Spleen (tissue), 11 donors: Measurements from ENCODE around the gene GBE1. TPM values are rescaled to one million over a fixed set of nuclear protein-coding genes. Genes with fewer than 3 reads are reported as not detected.

Experiments
- DNase-seq: peaks from one replicate; pipeline ENCODE4 v3.0.0-alpha.2; 2020
- H3K27ac ChIP-seq, 8 donors: fragments of 200-600 bp; sonication (generic) in 7 of 8; 1 replicate in 4 of 8; 2 replicates in 4 of 8; pipeline versions ENCODE4 v1.5.0 to v1.8.0; 2016 to 2021; ENCODE audit warnings: inconsistent platforms in 4 of 8, mild to moderate bottlenecking in 4 of 8, moderate library complexity in 1 of 8
- H3K27me3 ChIP-seq, 7 donors: fragments of 200-600 bp; sonication (generic) in 6 of 7; replicated peaks in 1 of 7; 1 replicate in 4 of 7; 2 replicates in 3 of 7; pipeline versions ENCODE4 v1.5.0 to v1.8.0; 2016 to 2021; ENCODE audit warnings: inconsistent platforms in 3 of 7, mild to moderate bottlenecking in 1 of 7
- H3K36me3 ChIP-seq, 6 donors: fragments of 200-600 bp; sonication (generic) in 5 of 6; 1 replicate in 4 of 6; 2 replicates in 2 of 6; pipeline versions ENCODE4 v1.5.0 to v1.8.0; 2016 to 2021; ENCODE audit warnings: inconsistent platforms in 2 of 6
- H3K4me1 ChIP-seq, 6 donors: fragments of 200-600 bp; sonication (generic) in 5 of 6; 1 replicate in 3 of 6; 2 replicates in 3 of 6; pipeline versions ENCODE4 v1.5.0 to v1.8.0; 2016 to 2021; ENCODE audit warnings: inconsistent platforms in 3 of 6
- H3K4me3 ChIP-seq, 8 donors: fragments of 200-600 bp; sonication (generic) in 7 of 8; 1 replicate in 4 of 8; 2 replicates in 4 of 8; pipeline versions ENCODE4 v1.5.0 to v1.8.0; 2016 to 2021; ENCODE audit warnings: inconsistent platforms in 4 of 8, mild to moderate bottlenecking in 4 of 8, moderate library complexity in 2 of 8
- H3K9me3 ChIP-seq, 8 donors: fragments of 200-600 bp; sonication (generic) in 7 of 8; 1 replicate in 4 of 8; 2 replicates in 4 of 8; pipeline versions ENCODE4 v1.5.0 to v1.8.0; 2016 to 2021; ENCODE audit warnings: inconsistent platforms in 4 of 8
- CTCF ChIP-seq, 11 experiments: fragments of 200-600 bp in 7 of 11; fragments of 450-650 bp in 4 of 11; sonication (generic) in 4 of 11; IDR thresholded peaks in 8 of 11; conservative IDR thresholded peaks in 3 of 11; 1 replicate in 7 of 11; 2 replicates in 4 of 11; pipeline versions ENCODE4 v1.4.0 to v1.8.0; 2016 to 2021; ENCODE audit warnings: antibody characterized with exemption in 11 of 11, inconsistent platforms in 4 of 11, mild to moderate bottlenecking in 1 of 11
- POLR2A ChIP-seq, 3 donors: fragments of 450-650 bp; IDR thresholded peaks; one replicate each; pipeline ENCODE4 v1.5.1; 2017; ENCODE audit warnings: antibody characterized with exemption in 3 of 3, mild to moderate bottlenecking in 1 of 3
- POLR2AphosphoS5 ChIP-seq, 3 donors: sonication (generic); formaldehyde crosslinking; IDR thresholded peaks; one replicate each; pipeline ENCODE4 v1.5.1; 2017; ENCODE audit warnings: antibody characterized with exemption in 3 of 3
- WGBS, 5 donors: extraction: QIAGEN DNeasy Blood & Tissue Kit in 3 of 5; methylation state at CpG; one replicate each; pipeline versions ENCODE4 v1.1.5 to v1.1.7; 2013 to 2018; 5-methylcytosine and 5-hydroxymethylcytosine counted together
- intact Hi-C: fragments of 100-400 bp; cut with DNase I; formaldehyde crosslinking; loops from one replicate; pipeline ENCODE4 v1.15.0; 2023; ENCODE audit warnings: low total_unique reads
- polyA plus RNA-seq, 3 donors: library from polyadenylated mRNA; stranded (reverse); fragments of 200-250 nt; gene quantifications; one replicate each; pipeline ENCODE4 v1.2.1, GENCODE V29; 2013
- total RNA-seq, 7 donors: library from RNA; depleted of rRNA in 3 of 7; stranded (reverse); fragments of >200 nt in 3 of 7; fragmentation: NEBNext Ultra II Directional in 4 of 7; extraction: Animal tissue kit (Norgen Biotek cat#: 25700) in 4 of 7; gene quantifications; one replicate each; pipeline versions ENCODE4 v1.1.0 to v1.2.1, GENCODE V29; 2016 to 2021
- donor health status: healthy with polysubstance abuse.
- donor health status: DM: no; HTN: no; CAD: no; lungs with moderate emphysema.
- donor health status: DM: no; HTN: no; CAD: no.
- donor health status: Bipolar disorder and iron deficiency.
- donor health status: healthy.
- donor health status: DM: no; HTN: no; CAD: no.
- donor health status: DM: yes; HTN: yes; CAD: no.

Gene GBE1
- total and polyA plus RNA-seq, 10 donors = 5.0 to 34.3 (median 21.5) TPM

- TF ChIP-seq POLR2AphosphoS5 (IDR thresholded peaks at IDR 0.05) = no peak
- TF ChIP-seq CTCF (IDR thresholded peaks at IDR 0.05 in 8 of 11, conservative IDR thresholded peaks at IDR 0.05 in 3 of 11) = no peak
- TF ChIP-seq POLR2A (IDR thresholded peaks at IDR 0.05) = no peak
- no peaks in the 10 kb centered on the region for H3K36me3 ChIP-seq
- no peaks in the 10 kb centered on the region for H3K4me1 ChIP-seq
- WGBS, 5 donors = 71 to 88% (median 85%) methylated on average over 3 of the region's 3 CpGs
- no peak for DNase-seq
- H3K9me3 ChIP-seq = no peaks in the 10 kb centered on the region
- H3K27me3 ChIP-seq = no peaks in the 10 kb centered on the region
- H3K27ac ChIP-seq = no peak overlapping the region
- intact Hi-C loops = no loop called here
- H3K4me3 ChIP-seq = no peak overlapping the region
Measured at GRCh38 chr3:81470524-81471278, 290.7 kb downstream of the GBE1 start.

- no peak overlapping the region for H3K27ac ChIP-seq
- no peaks in the 10 kb centered on the region for H3K9me3 ChIP-seq
- no peaks in the 10 kb centered on the region for H3K36me3 ChIP-seq
- DNase-seq = no peak
- intact Hi-C loops = no loop called here
- no peaks in the 10 kb centered on the region for H3K27me3 ChIP-seq
- WGBS, 5 donors = 67 to 80% (median 70%) methylated on average over 3 of the region's 3 CpGs
- no peak for TF ChIP-seq POLR2A (IDR thresholded peaks at IDR 0.05)
- TF ChIP-seq POLR2AphosphoS5 (IDR thresholded peaks at IDR 0.05) = no peak
- no peak for TF ChIP-seq CTCF (IDR thresholded peaks at IDR 0.05 in 8 of 11, conservative IDR thresholded peaks at IDR 0.05 in 3 of 11)
- no peaks in the 10 kb centered on the region for H3K4me1 ChIP-seq
- no peak overlapping the region for H3K4me3 ChIP-seq
Measured at GRCh38 chr3:81468391-81468790, 293.1 kb downstream of the GBE1 start.

GRCh38 chr3:81466201-81466560 is 295.3 kb downstream of the GBE1 start:
- intact Hi-C loops = no loop called here
- no peaks in the 10 kb centered on the region for H3K9me3 ChIP-seq
- WGBS, 5 donors = 80 to 97% (median 91%) methylated on average over 1 of the region's 1 CpG
- TF ChIP-seq CTCF (IDR thresholded peaks at IDR 0.05 in 8 of 11, conservative IDR thresholded peaks at IDR 0.05 in 3 of 11) (no peak), POLR2A (IDR thresholded peaks at IDR 0.05) (no peak), POLR2AphosphoS5 (IDR thresholded peaks at IDR 0.05) (no peak)
- H3K4me3 ChIP-seq = no peak overlapping the region
- H3K27ac ChIP-seq = no peak overlapping the region
- H3K27me3 ChIP-seq = no peaks in the 10 kb centered on the region
- H3K4me1 ChIP-seq = no peaks in the 10 kb centered on the region
- no peak for DNase-seq
- no peaks in the 10 kb centered on the region for H3K36me3 ChIP-seq

- TF ChIP-seq POLR2A (IDR thresholded peaks at IDR 0.05) = no peak
- TF ChIP-seq CTCF (IDR thresholded peaks at IDR 0.05 in 8 of 11, conservative IDR thresholded peaks at IDR 0.05 in 3 of 11) = no peak
- TF ChIP-seq POLR2AphosphoS5 (IDR thresholded peaks at IDR 0.05) = no peak
- no peak overlapping the region for H3K4me3 ChIP-seq
- DNase-seq = no peak
- no peaks in the 10 kb centered on the region for H3K36me3 ChIP-seq
- no peaks in the 10 kb centered on the region for H3K4me1 ChIP-seq
- H3K9me3 ChIP-seq = no peaks in the 10 kb centered on the region
- WGBS, 5 donors = 77 to 91% (median 84%) methylated on average over 7 of the region's 7 CpGs
- intact Hi-C loops = no loop called here
- H3K27ac ChIP-seq = no peak overlapping the region
- H3K27me3 ChIP-seq = no peaks in the 10 kb centered on the region
Measured at GRCh38 chr3:81465510-81466200, 295.8 kb downstream of the GBE1 start.
